Uterus (tissue), 4 donors: ENCODE results near the gene LACTB. TPM values are rescaled to one million over a fixed set of nuclear protein-coding genes. Genes with fewer than 3 reads are reported as not detected.

Experiments
- DNase-seq, 2 donors: peaks; one replicate each; pipeline ENCODE4 v3.0.0-alpha.2; 2019 to 2020
- H3K27ac ChIP-seq, 2 donors: fragments of 200-600 bp; sonication (generic); 1 replicate in 1 of 2; 2 replicates in 1 of 2; pipeline ENCODE4 v1.5.1; 2016 to 2018
- H3K27me3 ChIP-seq, 2 donors: fragments of 200-600 bp; sonication (generic); one replicate each; pipeline ENCODE4 v1.5.1; 2018 to 2019; ENCODE audit warnings: control low read depth in 1 of 2
- H3K36me3 ChIP-seq, 2 donors: fragments of 200-600 bp; sonication (generic); one replicate each; pipeline ENCODE4 v1.5.1; 2019; ENCODE audit warnings: control low read depth in 1 of 2
- H3K4me1 ChIP-seq, 2 donors: fragments of 200-600 bp; sonication (generic); one replicate each; pipeline ENCODE4 v1.5.1; 2018 to 2019; ENCODE audit warnings: control low read depth in 1 of 2
- H3K4me3 ChIP-seq, 2 donors: fragments of 200-600 bp; sonication (generic); 1 replicate in 1 of 2; 2 replicates in 1 of 2; pipeline ENCODE4 v1.5.1; 2018 to 2019; ENCODE audit warnings: mild to moderate bottlenecking in 1 of 2
- H3K9me3 ChIP-seq, 2 donors: fragments of 200-600 bp; sonication (generic); one replicate each; pipeline ENCODE4 v1.5.1; 2019; ENCODE audit warnings: control low read depth in 1 of 2
- CTCF ChIP-seq, 4 experiments: fragments of 200-600 bp in 2 of 4; fragments of 450-650 bp in 2 of 4; sonication (generic) in 2 of 4; IDR thresholded peaks; one replicate each; pipeline ENCODE4 v1.5.1; 2016 to 2019; ENCODE audit warnings: antibody characterized with exemption in 4 of 4, mild to moderate bottlenecking in 2 of 4, moderate library complexity in 1 of 4
- POLR2A ChIP-seq, 2 donors: fragments of 450-650 bp; IDR thresholded peaks; one replicate each; pipeline ENCODE4 v1.6.1; 2016; ENCODE audit warnings: antibody characterized with exemption in 2 of 2, mild to moderate bottlenecking in 1 of 2, moderate library complexity in 1 of 2
- intact Hi-C: fragments of 100-400 bp; cut with DNase I; formaldehyde crosslinking; loops from one replicate; pipeline ENCODE4 v1.15.1; 2023; ENCODE audit warnings: low total_unique reads
- total RNA-seq, 4 donors: library from RNA; depleted of rRNA in 3 of 4; stranded (reverse); fragments of >200 nt in 3 of 4; gene quantifications; one replicate each; pipeline versions ENCODE4 v1.1.0 to v1.2.4, GENCODE V29; 2014 to 2023
- donor health status: DM: yes; HTN: yes; CAD: no.

The LACTB gene
- total RNA-seq, 4 donors from 2014 or later = 7.9 to 13.6 (median 9.6) TPM

GRCh38 chr15:63169788-63170187 is 48.1 kb downstream of the LACTB start:
- intact Hi-C loops = no loop called here
- H3K36me3 ChIP-seq = no peaks in the 10 kb centered on the region
- no peak overlapping the region for H3K4me3 ChIP-seq
- DNase-seq = no peak
- no peak overlapping the region for H3K27ac ChIP-seq
- H3K9me3 ChIP-seq = no peaks in the 10 kb centered on the region
- no peaks in the 10 kb centered on the region for H3K27me3 ChIP-seq
- H3K4me1 ChIP-seq = no peaks in the 10 kb centered on the region
- TF ChIP-seq POLR2A (IDR thresholded peaks at IDR 0.05) (no peak), CTCF (IDR thresholded peaks at IDR 0.05) (no peak)

GRCh38 chr15:63172376-63172775 is 50.7 kb downstream of the LACTB start:
- intact Hi-C loops = no loop called here
- H3K36me3 ChIP-seq = no peaks in the 10 kb centered on the region
- H3K4me1 ChIP-seq = no peaks in the 10 kb centered on the region
- H3K27ac ChIP-seq = no peak overlapping the region
- H3K9me3 ChIP-seq = no peaks in the 10 kb centered on the region
- TF ChIP-seq CTCF (IDR thresholded peaks at IDR 0.05) (no peak), POLR2A (IDR thresholded peaks at IDR 0.05) (no peak)
- no peak for DNase-seq
- H3K4me3 ChIP-seq = no peak overlapping the region
- H3K27me3 ChIP-seq = no peaks in the 10 kb centered on the region

- DNase-seq = no peak
- no peak overlapping the region for H3K27ac ChIP-seq
- TF ChIP-seq CTCF (IDR thresholded peaks at IDR 0.05) (no peak), POLR2A (IDR thresholded peaks at IDR 0.05) (no peak)
- no peaks in the 10 kb centered on the region for H3K9me3 ChIP-seq
- no peak overlapping the region for H3K4me3 ChIP-seq
- no peaks in the 10 kb centered on the region for H3K27me3 ChIP-seq
- intact Hi-C loops = no loop called here
- no peaks in the 10 kb centered on the region for H3K36me3 ChIP-seq
- no peaks in the 10 kb centered on the region for H3K4me1 ChIP-seq
Measured at GRCh38 chr15:63172851-63173451, 51.3 kb downstream of the LACTB start.

GRCh38 chr15:63176302-63176701 is 54.6 kb downstream of the LACTB start:
- no peaks in the 10 kb centered on the region for H3K4me1 ChIP-seq
- intact Hi-C loops = no loop called here
- H3K4me3 ChIP-seq = no peak overlapping the region
- DNase-seq = no peak
- no peaks in the 10 kb centered on the region for H3K27me3 ChIP-seq
- TF ChIP-seq POLR2A (IDR thresholded peaks at IDR 0.05) (no peak), CTCF (IDR thresholded peaks at IDR 0.05) (no peak)
- no peak overlapping the region for H3K27ac ChIP-seq
- H3K9me3 ChIP-seq = no peaks in the 10 kb centered on the region
- H3K36me3 ChIP-seq = no peaks in the 10 kb centered on the region

GRCh38 chr15:63178034-63178433 is 56.4 kb downstream of the LACTB start:
- intact Hi-C loops = no loop called here
- TF ChIP-seq CTCF (IDR thresholded peaks at IDR 0.05) (no peak), POLR2A (IDR thresholded peaks at IDR 0.05) (no peak)
- no peaks in the 10 kb centered on the region for H3K4me1 ChIP-seq
- no peaks in the 10 kb centered on the region for H3K36me3 ChIP-seq
- no peaks in the 10 kb centered on the region for H3K9me3 ChIP-seq
- H3K27ac ChIP-seq = no peak overlapping the region
- H3K27me3 ChIP-seq = no peaks in the 10 kb centered on the region
- no peak overlapping the region for H3K4me3 ChIP-seq
- DNase-seq = no peak
